Kasumi-1 (cell line): ENCODE measurements around the gene IPO9.

Source experiments
- DNase-seq, 2 experiments: peaks; one replicate each; lab custom pipeline; 2025; lab: John Stamatoyannopoulos, UW

IPO9 gene

DNA sequence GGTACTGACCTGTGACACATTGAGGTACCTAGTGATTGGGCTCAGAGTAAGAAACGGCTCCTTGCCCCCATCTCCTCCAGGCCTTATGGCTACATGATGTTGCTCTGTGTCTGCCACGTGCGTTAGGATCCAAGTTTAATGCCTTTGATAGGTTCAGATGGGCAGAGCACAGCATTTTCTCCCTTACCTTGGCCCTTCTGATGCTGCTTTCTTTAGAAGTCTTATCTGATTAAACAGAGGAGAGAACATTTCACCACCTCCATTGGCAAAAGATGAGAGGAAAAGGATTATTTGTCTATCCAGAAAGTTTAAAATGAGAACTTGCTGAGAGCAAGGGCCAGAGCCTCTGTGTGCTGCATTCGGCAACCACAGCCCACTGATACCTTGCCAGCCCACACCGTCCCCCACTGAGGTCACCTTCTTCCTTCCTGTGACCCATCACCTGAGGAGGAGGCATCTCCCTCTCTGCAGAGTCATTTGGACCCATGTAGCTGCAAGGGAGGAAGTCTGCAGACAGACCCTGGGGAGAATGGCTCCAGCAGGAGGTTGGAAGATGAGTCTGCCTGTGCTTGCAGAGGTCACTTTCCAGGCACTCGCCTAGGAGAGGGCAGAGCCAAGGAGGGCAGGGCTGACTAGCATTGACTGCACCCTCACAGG is 76.4 kb downstream of the IPO9 start:
- DNase-seq, result no peak

DNA sequence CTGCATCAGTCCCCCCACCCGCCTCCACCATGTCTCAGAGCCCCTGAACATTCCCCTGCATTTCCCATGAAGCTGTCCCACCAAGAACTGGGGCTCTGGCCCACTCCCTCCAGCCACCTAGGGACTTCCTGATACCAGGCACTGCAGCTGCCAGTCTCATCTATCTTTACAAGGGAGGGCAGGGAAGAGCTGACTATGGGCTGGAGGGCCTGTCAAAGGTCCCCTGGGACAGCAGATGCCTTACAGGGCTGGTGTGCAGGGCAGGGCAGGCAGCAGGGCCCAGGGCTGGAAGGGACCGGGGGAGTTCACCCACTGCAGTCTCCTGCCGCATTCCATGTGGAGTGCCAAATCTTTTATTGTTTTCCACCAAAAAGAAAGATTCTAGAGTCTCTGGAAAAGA is 77.4 kb downstream of the IPO9 start:
- no peak for DNase-seq

DNA sequence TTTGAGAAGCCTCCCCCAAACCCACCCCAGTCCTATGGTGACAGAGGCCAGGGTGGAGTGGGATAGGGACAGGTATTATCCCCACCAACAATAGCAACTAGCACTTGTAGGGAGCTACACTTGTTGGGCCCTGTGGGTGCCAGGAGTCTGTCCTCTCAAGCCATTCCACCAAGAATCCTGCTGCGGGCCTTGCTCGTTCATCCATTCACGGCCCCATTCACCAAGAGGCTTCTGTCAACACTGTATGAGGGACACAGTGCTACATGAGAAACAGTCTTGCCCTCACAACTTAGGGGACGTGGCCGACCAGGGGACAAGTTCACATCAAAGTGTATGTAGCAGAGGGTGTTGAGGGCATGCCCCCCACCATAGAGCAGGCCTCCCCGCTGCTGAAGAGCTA is 78.7 kb downstream of the IPO9 start:
- no peak for DNase-seq

DNA sequence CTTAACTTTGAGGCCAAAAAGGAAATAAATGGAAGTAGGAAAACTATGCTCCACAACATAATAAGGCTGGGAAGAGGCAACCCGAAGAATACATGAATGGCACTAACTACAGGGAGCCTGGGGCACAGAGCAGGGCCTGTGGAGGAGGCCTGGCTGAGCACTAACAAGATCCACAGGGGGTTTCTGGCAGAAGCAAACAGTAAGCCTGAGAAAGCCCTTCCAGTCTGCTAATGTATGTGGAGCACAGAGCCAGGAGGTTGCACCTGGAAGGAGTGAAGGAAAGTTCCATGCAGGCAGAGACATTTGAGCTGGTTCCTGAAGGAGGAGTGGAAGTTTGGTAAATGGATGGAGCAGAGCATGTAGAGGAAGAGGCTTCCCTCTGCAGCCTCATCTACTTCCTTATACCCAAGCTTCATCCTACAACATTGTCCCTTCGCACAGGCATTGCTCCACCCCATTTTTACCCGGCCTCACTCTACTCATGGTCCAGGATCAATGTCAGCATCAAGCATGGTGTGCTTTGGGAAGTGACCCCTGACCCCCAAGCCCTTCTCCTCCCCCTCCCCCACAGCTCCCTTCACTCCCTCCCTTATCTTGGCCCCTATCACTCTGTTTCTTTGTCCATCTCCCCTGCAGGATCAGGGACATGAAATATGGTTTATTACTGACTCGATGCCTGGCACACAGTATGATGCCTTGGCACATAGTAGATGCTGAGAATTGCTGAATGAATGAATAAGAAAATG is 83.0 kb downstream of the IPO9 start:
- no peak for DNase-seq

DNA sequence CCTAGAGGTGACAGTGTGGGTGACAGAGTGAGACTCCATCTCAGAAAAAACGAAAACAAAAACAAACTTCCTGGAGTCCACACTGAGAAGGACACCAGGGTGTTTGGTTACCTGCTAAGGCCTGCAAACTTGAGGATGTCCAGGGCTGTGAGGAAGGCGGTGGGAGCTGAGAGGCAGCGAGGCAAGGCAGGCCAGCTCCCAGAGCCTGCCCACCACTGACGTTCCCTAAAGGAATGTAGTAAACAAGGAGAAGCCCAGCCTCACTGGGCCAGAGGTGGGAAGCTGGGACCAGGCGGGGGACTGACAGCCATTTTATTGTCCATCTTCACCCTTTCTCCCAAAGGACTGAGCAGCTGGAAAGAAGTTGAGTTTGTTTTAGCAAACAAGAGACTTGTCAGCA is 83.9 kb downstream of the IPO9 start:
- no peak for DNase-seq

DNA sequence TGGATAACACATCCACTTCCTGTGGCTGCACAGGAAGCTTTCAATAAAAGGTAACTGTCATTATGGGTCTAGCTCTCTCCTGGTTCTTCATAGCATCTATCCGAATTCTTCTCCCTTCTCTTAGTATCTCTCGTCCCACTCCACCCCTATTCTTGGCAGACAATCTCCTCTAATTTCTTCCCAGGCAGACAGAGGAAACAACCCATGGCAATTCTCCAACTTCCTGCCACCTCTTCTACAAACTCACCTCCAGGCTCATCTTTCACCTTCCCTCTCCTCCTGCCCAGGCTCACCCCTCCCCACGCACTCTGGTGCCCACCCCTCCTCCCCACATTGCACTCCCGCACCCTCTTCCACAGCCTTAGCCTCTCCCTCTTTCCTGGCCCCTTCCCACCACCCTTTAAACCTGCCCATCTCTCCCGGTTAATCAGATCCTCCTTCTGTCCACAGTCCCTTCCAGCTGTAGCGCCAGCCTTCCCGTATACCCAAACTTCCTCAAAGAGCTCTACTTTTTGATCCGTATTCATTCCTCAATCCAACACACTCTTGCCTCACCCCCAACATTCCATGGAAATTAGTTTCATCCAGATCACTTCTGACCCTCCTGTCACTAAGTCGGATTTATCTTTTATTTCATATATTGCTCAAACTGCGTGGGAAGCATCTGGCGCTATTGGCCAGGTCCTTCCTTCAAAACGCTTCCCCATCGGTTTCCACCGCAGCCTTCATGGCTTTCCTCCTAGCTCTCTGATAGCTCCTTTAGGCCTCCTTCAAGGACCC is 85.7 kb downstream of the IPO9 start:
- no peak for DNase-seq

DNA sequence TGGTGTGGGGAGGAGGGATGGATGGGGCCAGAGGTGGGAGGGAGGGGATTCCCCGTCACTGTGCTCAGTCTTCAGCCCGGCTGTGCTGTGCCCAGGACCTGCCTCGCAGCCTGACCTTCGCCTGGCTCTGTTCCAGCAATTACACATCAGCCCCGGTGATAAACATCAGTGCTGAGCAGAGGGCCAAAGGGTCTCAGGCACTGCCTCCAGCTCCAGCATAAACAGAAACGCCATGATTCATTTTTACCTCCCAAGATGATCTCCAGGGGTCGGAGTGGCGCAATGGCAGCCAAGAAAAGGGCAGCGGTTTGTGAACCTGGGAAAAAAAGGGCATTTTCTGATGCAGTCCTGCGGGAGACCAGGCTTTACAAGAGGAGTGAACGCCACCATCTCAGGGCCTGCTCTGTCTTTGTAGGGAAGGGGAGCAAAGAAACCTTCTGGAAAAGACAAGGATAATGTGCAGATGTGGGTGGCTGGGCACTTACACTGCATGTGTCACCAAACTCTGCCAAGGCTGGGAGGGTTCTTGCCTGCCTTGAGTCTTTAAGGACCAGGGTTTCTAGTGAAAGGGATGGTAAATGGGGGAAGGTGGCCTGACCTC is 87.8 kb downstream of the IPO9 start:
- no peak for DNase-seq

DNA sequence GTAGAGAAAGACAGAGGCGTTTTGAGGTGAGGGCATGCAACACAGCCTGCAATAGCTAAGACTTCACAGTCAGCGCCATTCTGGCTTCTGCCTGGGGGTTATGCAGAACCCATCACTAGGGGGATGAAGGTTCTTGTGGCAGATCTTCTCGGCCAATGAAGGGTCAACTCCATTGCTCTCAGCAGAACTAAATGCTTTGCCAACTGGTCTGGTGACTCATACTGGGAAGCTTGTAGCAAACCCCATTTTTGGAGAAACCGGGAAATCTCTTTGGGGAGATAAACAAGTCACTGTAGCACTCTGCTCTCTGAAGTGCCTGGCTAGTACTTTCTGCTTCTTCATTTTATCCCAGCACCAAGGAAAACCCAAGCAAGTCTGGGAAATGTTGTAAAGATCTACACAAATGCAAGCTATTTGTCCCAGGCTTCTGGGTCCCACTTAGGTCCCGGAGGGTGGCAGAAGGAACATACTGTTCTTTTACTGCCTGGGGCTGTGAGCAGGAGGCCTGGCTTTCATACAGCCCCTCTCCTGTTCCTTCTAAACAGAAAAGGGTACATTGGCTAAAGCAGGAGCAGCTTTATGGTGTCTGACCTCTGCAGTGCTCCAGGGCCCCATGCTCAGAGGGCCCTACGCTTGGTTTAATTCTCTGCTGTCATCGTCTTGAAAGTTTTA is 88.5 kb downstream of the IPO9 start:
- no peak for DNase-seq

DNA sequence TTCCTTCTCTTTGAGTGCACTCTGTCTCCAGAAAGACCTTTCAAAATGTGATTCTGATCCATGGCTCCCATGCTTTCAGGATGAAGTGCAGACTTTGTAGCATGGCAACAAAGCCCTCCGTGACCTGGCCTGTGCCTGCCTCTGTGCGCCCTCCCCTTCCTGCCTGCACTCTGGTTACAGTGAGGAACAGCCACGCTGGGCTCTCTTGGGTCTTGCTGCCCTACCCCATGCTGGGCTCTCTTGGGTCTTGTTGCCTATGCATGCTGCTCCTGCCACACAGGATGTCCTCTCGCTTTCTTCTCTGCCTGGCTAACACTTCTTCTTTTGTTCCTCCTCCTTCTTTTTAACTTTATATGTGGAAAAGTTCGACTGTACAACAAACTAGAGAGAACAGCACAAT is 89.4 kb downstream of the IPO9 start:
- no peak for DNase-seq

DNA sequence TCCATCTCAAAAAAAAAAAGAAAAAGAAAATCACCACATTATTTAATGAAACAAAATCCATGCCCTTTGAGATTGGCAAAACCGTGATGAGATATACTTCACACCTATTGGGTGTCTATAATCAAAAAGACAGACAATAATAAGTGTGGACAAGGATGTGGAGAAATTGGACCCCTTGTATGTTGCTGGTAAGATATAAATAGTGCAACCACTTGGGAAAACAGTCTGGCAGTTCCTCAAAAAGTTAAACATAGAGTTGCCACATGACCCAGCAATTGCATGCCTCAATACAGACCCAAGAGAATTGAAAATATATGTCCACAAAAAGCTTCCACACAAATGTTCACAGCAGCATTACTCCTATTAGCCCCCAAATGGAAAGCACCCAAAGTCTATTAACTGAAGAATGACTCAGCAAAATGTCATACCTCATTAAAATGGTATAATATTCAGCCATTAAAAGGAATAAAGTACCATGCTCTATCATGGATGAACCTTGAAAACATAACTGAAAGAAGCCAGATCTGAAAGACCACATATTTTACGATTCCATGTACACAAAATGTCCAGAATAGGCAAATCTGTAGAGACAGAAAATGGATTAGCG is 93.1 kb downstream of the IPO9 start:
- no peak for DNase-seq

DNA sequence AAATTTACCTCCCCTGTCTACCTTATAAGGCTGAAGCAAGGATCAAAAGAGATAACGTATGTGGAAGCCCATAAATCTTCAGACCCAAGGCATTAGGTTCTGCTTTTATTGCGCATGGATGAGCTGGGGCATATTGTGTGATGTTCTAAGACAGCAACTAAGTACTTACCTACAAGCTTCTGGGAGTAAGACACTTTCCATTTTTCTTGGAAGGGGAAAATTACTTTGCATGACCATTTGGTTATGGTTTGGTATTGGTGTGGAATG is 96.3 kb downstream of the IPO9 start:
- no peak for DNase-seq

DNA sequence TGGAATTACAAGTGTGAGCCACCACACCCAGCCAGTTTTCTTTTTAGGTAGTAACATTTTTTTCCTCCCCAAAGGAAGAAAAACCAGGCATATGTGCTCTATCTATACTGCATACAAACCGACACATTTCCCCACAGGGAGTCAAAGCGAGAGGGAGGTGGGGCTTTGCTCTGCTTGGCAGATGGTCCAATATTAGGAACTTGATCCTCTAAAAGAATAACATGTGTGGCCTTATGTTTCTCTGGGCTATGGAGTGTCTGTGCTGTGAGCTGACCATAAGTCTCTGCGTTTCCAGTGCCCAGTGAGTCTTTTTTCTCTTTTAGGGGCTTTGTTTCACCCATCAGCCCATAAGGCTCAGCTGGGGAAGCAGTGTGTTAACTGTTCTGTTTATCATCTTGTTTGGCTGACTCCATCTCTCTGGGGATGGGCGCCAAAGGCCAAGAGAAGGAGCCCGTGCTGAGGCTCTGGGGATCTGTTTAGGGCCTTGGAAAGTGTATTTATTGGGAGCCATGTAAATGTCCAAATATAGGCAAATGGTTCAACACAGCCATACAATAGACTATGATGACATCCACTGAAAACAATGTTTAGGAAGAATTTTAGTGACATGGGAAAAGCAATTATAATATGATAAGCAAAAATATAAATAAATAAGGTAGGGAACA is 97.2 kb downstream of the IPO9 start:
- no peak for DNase-seq

DNA sequence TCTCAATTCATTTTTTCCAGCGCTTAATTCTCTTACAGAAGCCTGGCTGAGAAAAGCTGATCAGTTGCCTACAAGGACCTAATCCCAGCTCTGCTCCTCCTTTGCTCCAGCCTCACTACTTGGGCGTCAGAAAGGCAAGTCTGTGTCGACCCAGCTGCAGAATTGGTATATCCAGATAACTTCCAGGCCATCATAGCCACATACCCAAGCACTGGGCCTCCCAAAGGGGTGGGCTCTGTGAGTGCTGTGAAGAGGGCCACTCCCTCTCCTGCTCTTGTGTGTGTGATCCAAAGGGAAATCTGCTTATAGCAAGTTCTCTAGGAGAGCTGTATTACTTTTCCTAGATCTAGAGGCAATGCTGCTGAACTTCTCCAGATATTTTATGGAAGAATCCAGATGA is 99.3 kb downstream of the IPO9 start:
- DNase-seq, result no peak

DNA sequence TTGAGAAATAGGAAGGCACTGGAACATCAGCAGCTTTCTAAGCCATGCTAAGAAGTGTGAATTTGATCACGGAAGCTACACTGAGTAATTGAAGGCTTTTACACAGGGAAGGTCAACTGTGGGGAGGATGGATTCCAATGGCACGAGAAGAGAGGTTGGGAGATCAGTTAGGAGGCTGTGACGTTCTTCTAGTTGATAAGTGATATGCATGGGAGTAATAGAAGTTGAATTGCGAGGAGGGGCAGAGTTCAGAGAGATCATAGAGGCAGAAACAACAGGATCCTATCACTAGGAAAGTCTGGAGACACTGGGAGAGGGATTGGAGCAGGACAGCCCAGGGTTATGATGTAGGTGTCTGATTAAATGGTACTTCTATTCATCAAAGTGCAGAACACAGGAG is 101.2 kb downstream of the IPO9 start:
- no peak for DNase-seq

DNA sequence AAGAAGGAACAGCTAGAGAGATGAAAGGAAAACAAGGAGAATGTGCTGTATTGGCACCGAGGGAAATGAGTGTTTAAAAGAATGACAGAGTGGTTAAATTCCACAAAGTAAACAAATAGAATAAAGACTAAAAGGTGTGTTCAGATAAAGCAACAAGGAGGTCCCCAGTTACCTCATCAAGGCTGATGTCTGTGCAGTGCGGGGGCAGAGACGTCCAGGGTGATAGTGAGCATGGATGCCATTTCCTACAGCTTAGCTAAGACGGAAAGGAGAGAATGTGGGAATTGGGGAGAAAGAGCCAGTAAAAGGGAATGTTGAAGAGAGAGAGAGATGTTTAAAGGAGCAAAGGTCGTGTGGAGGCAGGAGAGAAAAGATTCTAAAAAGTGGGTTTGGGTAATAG is 101.8 kb downstream of the IPO9 start:
- DNase-seq, result no peak
